Ovary (tissue), 3 donors: ENCODE results near the gene MXD4.

ENCODE experiments used
- CTCF ChIP-seq, 3 donors: fragments of 450-650 bp in 2 of 3; fragments of 200-600 bp in 1 of 3; IDR thresholded peaks; one replicate each; pipeline versions ENCODE4 v1.5.1 to v1.8.0; 2016 to 2022; ENCODE audit warnings: antibody characterized with exemption in 3 of 3, mild to moderate bottlenecking in 1 of 3
- POLR2A ChIP-seq: fragments of 450-650 bp; IDR thresholded peaks from one replicate; pipeline ENCODE4 v1.6.1; 2017; ENCODE audit warnings: antibody characterized with exemption, mild to moderate bottlenecking, moderate library complexity
- donor health status: DM: no; HTN: no; CAD: no.

GRCh38 chr4:2291705-2292645, 30.1 kb upstream of the MXD4 start:
- TF ChIP-seq CTCF (IDR thresholded peaks at IDR 0.05): no peak
- no peak for TF ChIP-seq POLR2A
